ENCODE measurements around the gene ANKS1A. TPM values are rescaled to one million over a fixed set of nuclear protein-coding genes. Genes with fewer than 3 reads are reported as not detected.

ANKS1A gene
- total and polyA plus RNA-seq, 2 experiments from 2014 or later, result 12.1 to 31.9 TPM

DNA sequence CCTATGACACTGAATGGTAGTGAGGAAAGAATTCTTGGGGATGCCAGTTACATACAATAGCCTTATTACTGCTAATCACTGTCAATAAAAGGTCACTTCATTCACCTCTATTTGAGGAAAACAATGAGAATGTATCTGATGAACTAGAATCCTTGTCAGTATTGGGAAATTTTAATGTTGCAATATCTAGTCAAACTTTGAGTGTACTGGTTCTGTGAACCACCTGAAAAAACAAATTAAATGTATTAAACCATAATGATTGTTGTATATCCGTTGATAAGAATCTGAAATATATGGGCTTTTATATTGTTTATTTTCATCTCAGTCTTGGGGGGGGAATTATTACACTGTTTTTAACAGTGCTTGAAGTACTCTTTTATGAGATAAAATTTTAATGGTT, 11.8 kb upstream of the ANKS1A start (continued):
- TF ChIP-seq, protein P1, sequence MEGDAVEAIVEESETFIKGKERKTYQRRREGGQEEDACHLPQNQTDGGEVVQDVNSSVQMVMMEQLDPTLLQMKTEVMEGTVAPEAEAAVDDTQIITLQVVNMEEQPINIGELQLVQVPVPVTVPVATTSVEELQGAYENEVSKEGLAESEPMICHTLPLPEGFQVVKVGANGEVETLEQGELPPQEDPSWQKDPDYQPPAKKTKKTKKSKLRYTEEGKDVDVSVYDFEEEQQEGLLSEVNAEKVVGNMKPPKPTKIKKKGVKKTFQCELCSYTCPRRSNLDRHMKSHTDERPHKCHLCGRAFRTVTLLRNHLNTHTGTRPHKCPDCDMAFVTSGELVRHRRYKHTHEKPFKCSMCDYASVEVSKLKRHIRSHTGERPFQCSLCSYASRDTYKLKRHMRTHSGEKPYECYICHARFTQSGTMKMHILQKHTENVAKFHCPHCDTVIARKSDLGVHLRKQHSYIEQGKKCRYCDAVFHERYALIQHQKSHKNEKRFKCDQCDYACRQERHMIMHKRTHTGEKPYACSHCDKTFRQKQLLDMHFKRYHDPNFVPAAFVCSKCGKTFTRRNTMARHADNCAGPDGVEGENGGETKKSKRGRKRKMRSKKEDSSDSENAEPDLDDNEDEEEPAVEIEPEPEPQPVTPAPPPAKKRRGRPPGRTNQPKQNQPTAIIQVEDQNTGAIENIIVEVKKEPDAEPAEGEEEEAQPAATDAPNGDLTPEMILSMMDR (conservative IDR thresholded peaks at IDR 0.05; ENCODE audit: low read depth in 2 of 2), result no peak
- TF ChIP-seq ZNF462 (CRISPR knock-in tag; IDR thresholded peaks at IDR 0.05) (no peak), CREB1 (CRISPR knock-in tag; IDR thresholded peaks at IDR 0.05; ENCODE audit: low read depth) (no peak), ZNF114 (CRISPR knock-in tag; IDR thresholded peaks at IDR 0.05) (no peak)

- peaks cover 42% of the 10 kb centered on the region for H3K36me3 Mint-ChIP-seq (ENCODE audit: low read depth)
- Histone ChIP-seq H3K4me2 (no peak overlapping the region), H3K4me3 (no peak overlapping the region), H3K27ac (ENCODE audit: low read depth) (no peak overlapping the region), H3F3A (replicated peaks; ENCODE audit: low read depth) (no peaks in the 10 kb centered on the region), H3K4me1 (ENCODE audit: insufficient read depth) (peaks cover 17% of the 10 kb centered on the region), H3K79me2 (replicated peaks; ENCODE audit: insufficient read depth) (peaks cover 15% of the 10 kb centered on the region), H3K9me2 (ENCODE audit: insufficient read depth) (no peaks in the 10 kb centered on the region), H3K27me3 (ENCODE audit: insufficient read depth) (no peaks in the 10 kb centered on the region), H3K36me3 (ENCODE audit: insufficient read depth) (peaks cover 17% of the 10 kb centered on the region; the same call in 1 of the 2 replicates), H2AFZ (no peak overlapping the region), H4K20me1 (replicated peaks; ENCODE audit: insufficient read depth) (no peaks in the 10 kb centered on the region)
- no peaks in the 10 kb centered on the region for H3K9me3 Mint-ChIP-seq
- no peak overlapping the region; the same call in 1 of the 2 replicates for H3K27ac Mint-ChIP-seq
- no peaks in the 10 kb centered on the region for H3K27me3 Mint-ChIP-seq (ENCODE audit: insufficient read depth, low read depth, poor library complexity)
- DNase-seq (ENCODE audit: low spot score) (no peak), ATAC-seq (no peak)
- peaks cover 17% of the 10 kb centered on the region; the same call in 2 of the 3 replicates for H3K4me1 Mint-ChIP-seq
- H3K4me3 Mint-ChIP-seq, result no peak overlapping the region
- TF ChIP-seq ZNF462 (CRISPR knock-in tag; IDR thresholded peaks at IDR 0.05) (no peak), ETS1 (IDR thresholded peaks at IDR 0.05) (no peak)
Measured at GRCh38 chr6:34877869-34878485, 11.1 kb upstream of the ANKS1A start.

All from GM23338 (cell line).